Measurements from ENCODE around the gene LRRC51.

- no peak for TF ChIP-seq POLR2AphosphoS5 (IDR thresholded peaks at IDR 0.05; ENCODE audit: low read depth, low read length)
- TF ChIP-seq, protein P1, sequence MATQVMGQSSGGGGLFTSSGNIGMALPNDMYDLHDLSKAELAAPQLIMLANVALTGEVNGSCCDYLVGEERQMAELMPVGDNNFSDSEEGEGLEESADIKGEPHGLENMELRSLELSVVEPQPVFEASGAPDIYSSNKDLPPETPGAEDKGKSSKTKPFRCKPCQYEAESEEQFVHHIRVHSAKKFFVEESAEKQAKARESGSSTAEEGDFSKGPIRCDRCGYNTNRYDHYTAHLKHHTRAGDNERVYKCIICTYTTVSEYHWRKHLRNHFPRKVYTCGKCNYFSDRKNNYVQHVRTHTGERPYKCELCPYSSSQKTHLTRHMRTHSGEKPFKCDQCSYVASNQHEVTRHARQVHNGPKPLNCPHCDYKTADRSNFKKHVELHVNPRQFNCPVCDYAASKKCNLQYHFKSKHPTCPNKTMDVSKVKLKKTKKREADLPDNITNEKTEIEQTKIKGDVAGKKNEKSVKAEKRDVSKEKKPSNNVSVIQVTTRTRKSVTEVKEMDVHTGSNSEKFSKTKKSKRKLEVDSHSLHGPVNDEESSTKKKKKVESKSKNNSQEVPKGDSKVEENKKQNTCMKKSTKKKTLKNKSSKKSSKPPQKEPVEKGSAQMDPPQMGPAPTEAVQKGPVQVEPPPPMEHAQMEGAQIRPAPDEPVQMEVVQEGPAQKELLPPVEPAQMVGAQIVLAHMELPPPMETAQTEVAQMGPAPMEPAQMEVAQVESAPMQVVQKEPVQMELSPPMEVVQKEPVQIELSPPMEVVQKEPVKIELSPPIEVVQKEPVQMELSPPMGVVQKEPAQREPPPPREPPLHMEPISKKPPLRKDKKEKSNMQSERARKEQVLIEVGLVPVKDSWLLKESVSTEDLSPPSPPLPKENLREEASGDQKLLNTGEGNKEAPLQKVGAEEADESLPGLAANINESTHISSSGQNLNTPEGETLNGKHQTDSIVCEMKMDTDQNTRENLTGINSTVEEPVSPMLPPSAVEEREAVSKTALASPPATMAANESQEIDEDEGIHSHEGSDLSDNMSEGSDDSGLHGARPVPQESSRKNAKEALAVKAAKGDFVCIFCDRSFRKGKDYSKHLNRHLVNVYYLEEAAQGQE (IDR thresholded peaks at IDR 0.05; ENCODE audit: insufficient read depth in 1 of 2, low read depth in 2 of 2, low read length in 2 of 2) = no peak
- TF ChIP-seq TAF1 (IDR thresholded peaks at IDR 0.05; ENCODE audit: borderline replicate concordance, insufficient read depth, low read length) = no peak
Observed at GRCh38 chr11:72138821-72139390, 58.3 kb downstream of the LRRC51 start.
